C4-2B (cell line): ENCODE results near the gene TLDC2.

ENCODE experiments used
- H3K27ac ChIP-seq: fragments of 450-650 bp; 2 replicates; pipeline ENCODE4 v1.5.1; 2017
- ZFX ChIP-seq: fragments of 450-650 bp; IDR thresholded peaks from 2 replicates; pipeline ENCODE4 v1.6.1; 2017
- TF ChIP-seq, protein P1 (sequence below): fragments of 450-650 bp; conservative IDR thresholded peaks from 2 replicates; pipeline ENCODE4 v1.5.1; 2017; ENCODE audit warnings: mild to moderate bottlenecking

TLDC2 gene

DNA sequence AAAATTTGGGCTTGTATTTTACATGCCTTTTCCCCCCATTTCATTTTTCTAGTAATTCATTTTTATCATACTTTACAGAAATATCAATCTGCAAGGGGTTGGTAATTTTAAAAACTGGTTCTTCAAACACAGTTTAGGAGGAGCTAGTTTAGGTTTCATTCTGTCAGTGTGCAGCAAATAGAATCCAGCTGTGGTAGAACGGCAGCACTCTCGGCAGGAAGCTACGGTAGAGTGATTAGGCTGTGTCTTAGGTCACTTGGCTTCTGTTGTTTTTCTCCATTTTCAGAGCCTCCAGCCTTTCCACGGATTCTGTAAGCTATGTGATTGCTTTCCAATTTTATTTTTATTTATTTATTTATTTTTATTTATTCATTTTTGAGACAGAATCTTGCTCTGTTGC is 32.7 kb downstream of the TLDC2 start:
- TF ChIP-seq, protein P1, sequence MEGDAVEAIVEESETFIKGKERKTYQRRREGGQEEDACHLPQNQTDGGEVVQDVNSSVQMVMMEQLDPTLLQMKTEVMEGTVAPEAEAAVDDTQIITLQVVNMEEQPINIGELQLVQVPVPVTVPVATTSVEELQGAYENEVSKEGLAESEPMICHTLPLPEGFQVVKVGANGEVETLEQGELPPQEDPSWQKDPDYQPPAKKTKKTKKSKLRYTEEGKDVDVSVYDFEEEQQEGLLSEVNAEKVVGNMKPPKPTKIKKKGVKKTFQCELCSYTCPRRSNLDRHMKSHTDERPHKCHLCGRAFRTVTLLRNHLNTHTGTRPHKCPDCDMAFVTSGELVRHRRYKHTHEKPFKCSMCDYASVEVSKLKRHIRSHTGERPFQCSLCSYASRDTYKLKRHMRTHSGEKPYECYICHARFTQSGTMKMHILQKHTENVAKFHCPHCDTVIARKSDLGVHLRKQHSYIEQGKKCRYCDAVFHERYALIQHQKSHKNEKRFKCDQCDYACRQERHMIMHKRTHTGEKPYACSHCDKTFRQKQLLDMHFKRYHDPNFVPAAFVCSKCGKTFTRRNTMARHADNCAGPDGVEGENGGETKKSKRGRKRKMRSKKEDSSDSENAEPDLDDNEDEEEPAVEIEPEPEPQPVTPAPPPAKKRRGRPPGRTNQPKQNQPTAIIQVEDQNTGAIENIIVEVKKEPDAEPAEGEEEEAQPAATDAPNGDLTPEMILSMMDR: no peak
- no peak for TF ChIP-seq ZFX
- no peak overlapping the region for H3K27ac ChIP-seq

DNA sequence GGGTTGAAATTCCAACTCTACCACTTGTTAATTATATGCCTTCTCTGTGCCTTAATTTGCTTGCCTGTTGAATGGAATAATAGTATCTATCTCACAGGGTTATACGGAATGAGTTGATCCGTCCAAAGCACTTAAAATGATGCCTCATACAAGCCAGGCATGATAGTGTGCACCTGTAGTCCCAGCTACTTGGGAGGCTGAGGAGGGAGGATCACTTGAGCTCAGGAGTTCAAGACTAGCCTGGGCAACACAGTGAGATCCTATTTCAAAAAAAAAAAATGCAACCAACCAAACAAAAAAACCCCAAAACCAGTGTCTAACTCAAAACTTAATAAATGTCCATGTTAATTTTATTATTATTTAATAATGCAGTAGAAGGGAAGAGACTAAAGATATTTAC is 40.3 kb downstream of the TLDC2 start:
- no peak for TF ChIP-seq ZFX
- TF ChIP-seq, protein P1: no peak
- H3K27ac ChIP-seq: no peak overlapping the region

- no peak overlapping the region for H3K27ac ChIP-seq
- TF ChIP-seq ZFX: no peak
- TF ChIP-seq, protein P1: no peak
Measured at GRCh38 chr20:36917240-36917639, 41.3 kb downstream of the TLDC2 start.

DNA sequence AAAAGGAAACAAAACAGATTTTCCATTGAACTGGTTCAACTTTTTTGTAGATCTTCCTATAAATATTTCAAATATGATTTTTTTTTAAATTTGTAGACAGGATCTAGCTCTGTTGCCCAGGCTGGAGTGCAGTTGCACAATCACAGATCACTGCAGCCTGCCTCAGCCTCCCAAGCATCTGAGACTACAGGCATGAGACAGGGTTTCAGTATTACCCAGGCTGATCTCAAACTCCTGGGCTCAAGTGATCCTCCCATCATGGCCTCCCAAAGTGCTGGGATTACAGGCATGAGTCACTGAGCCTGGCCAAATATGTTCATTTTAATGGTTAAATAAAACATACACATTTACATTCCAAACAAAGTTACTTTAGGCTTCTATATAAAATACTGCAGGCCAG is 42.0 kb downstream of the TLDC2 start:
- no peak overlapping the region for H3K27ac ChIP-seq
- TF ChIP-seq, protein P1: no peak
- TF ChIP-seq ZFX: no peak

DNA sequence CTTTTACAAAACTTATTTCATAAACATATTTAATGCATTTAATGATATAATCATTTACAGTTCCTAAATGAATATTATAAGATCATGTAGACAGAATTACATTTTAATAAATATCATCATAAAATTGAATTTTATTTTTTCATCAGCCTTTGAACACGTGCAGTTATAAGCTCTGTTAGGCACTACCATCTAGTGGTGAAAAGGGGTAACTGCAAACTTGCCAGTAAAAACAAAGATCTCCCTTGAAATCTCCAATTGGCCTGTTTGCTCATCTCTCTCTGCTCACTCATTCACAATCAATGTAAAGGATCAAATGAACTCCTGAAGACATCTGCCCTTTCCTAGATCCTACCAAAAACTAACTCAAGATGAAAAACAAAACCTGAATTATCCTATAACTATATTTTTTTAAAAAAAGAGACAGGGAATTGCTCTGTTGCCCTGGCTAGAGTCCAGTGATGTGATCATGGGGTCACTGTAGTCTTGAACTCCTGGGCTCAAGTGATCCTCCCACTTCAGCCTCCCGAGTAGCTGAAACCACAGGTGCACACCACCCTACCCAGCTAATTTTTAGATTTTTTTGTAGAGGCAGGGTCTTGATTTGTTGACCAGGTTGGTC is 43.9 kb downstream of the TLDC2 start:
- TF ChIP-seq ZFX: no peak
- TF ChIP-seq, protein P1: peak; percentile 96
- H3K27ac ChIP-seq: no peak overlapping the region

DNA sequence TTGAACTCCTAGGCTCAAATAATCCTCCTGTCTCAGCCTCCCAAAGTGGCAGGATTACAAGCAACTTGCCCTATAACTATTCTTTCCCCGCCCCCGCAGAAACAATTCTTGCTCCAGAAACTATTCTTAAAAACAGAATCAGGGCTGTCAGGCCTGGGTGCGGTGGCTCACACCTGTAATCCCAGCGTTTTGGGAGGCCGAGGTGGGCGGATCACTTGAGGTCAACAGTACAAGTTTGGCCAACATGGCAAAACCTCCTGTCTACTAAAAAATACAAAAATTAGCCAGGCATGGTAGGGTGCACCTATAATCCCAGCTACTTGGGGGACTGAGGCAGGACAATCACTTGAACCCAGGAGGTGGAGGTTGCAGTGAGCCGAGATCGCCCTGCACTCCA is 44.4 kb downstream of the TLDC2 start:
- no peak for TF ChIP-seq ZFX
- TF ChIP-seq, protein P1: no peak
- no peak overlapping the region for H3K27ac ChIP-seq

DNA sequence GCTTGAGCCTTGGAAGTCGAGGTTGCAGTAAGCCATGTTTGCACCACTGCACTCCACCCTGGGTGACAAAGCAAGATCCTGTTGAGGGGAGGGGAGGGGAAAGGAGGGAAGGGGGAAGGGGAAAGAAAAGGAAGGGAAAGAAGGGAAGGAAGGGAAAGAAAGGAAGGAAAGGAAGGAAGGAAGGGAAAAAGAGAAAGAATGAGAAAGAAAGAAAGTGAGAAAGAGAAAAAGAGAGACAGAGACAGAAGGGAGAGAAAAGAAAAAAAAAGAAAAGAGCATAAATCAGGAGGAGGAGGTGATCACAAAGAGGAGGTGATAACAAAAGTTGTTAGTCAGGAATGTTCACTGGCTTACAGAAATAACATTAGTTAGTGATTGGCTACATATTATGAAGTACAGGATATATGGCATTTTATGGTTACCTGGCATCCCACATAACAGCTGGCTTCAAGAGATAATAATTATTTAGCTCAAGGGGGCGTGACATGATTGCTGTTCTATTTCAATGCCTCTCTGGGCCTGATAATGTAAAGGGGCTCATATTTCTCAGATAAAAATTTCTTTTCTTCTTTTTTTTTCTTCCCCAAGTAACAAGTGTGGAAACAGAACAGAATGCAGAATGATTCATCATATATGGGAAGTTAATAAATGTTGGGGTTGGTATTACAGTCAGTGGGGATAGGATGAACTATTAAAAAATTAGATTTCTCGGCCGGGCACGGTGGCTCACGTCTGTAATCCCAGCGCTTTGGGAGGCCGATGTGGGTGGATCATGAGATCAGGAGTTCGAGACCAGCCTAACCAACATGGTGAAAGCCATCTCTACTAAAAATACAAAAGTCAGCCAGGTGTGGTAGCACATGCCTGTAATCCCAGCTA is 48.5 kb downstream of the TLDC2 start:
- TF ChIP-seq, protein P1: no peak
- no peak for TF ChIP-seq ZFX
- H3K27ac ChIP-seq: peak overlapping the region; percentile 18; the same call in 1 of the 2 replicates
